K562 (cell line): ENCODE results near the gene RHBG. TPM values are rescaled to one million over a fixed set of nuclear protein-coding genes. Genes with fewer than 3 reads are reported as not detected.

Experiments used
- HNRNPK ChIP-seq: fragments of 200-400 bp; formaldehyde crosslinking; IDR thresholded peaks from one replicate; pipeline ENCODE4 v1.6.1; 2018; ENCODE audit warnings: mild to moderate bottlenecking, low read depth, low read length; ENCODE audit not compliant: poor library complexity, severe bottlenecking
- KDM5B ChIP-seq: fragments of 200-600 bp; sonication (generic); IDR thresholded peaks from 2 replicates; pipeline ENCODE4 v1.6.1; 2012; ENCODE audit warnings: low read depth, mild to moderate bottlenecking, moderate library complexity, low read length, control low read depth, inconsistent platforms; ENCODE audit not compliant: insufficient replicate concordance
- PHF21A ChIP-seq: fragments of 450-650 bp; IDR thresholded peaks from 2 replicates; pipeline ENCODE4 v1.6.1; 2017; ENCODE audit warnings: low read depth, borderline replicate concordance
- RBM14 ChIP-seq: fragments of 200-400 bp; formaldehyde crosslinking; IDR thresholded peaks from 2 replicates; pipeline ENCODE4 v1.6.1; 2018; ENCODE audit warnings: low read depth, mild to moderate bottlenecking, low read length, moderate library complexity, borderline replicate concordance; ENCODE audit not compliant: insufficient read depth
- RFX7 ChIP-seq: fragments of 250-450 bp; sonication (Bioruptor Pico); IDR thresholded peaks from 2 replicates; pipeline ENCODE4 v1.5.1; 2021; ENCODE audit warnings: mild to moderate bottlenecking
- SAP30 ChIP-seq: fragments of 200-600 bp; sonication (generic); IDR thresholded peaks from 2 replicates; pipeline ENCODE4 v1.6.1; 2012; ENCODE audit warnings: borderline replicate concordance, low read depth, mild to moderate bottlenecking, moderate library complexity, low read length, control low read depth, inconsistent platforms; ENCODE audit not compliant: insufficient read depth, poor library complexity, severe bottlenecking
- SP1 ChIP-seq: sonication (generic); formaldehyde crosslinking; IDR thresholded peaks from 2 replicates; pipeline ENCODE4 v1.8.1; 2022; ENCODE audit warnings: mild to moderate bottlenecking, missing genetic modification reagents
- ZFP36 ChIP-seq: fragments of 150-350 bp; IDR thresholded peaks from 2 replicates; pipeline ENCODE4 v1.6.1; 2018; ENCODE audit warnings: low read length, low read depth; ENCODE audit not compliant: partially characterized antibody
- ZNF354B ChIP-seq: fragments of 250-450 bp; sonication (Bioruptor Pico); IDR thresholded peaks from 2 replicates; pipeline ENCODE4 v1.4.0; 2020
- polyA plus RNA-seq, 8 experiments: library from polyadenylated mRNA; depleted of rRNA in 4 of 8; stranded (reverse) in 5 of 8; unstranded in 3 of 8; fragments of >200 nt; fragmentation: Nextera tagmentation in 2 of 8; fragmentation: Illumina TruSeq in 1 of 8; extraction: Ambion mirVana in 2 of 8; extraction: Trizol in 1 of 8; gene quantifications; 2 replicates each; pipeline versions ENCODE4 v1.2.1 to v1.2.3, GENCODE V29; 2011 to 2014; ENCODE audit warnings: inconsistent platforms in 1 of 8, missing spikeins in 1 of 8
- total RNA-seq, 7 experiments: library from RNA; depleted of rRNA in 6 of 7; stranded (reverse); fragments of >200 nt in 6 of 7; fragmentation: Illumina TruSeq in 2 of 7; extraction: Trizol in 2 of 7; gene quantifications; 2 replicates each; pipeline versions ENCODE4 v1.2.1 to v1.2.3, GENCODE V29; 2011 to 2021; ENCODE audit warnings: low replicate concordance in 1 of 7
- TF ChIP-seq, protein P1 (sequence below): fragments of 450-650 bp; IDR thresholded peaks from 2 replicates; pipeline ENCODE4 v1.6.1; 2016
- TF ChIP-seq, protein P2 (sequence below): fragments of 250-450 bp; sonication (Bioruptor Pico); IDR thresholded peaks from 2 replicates; pipeline ENCODE4 v1.4.0; 2020
- TF ChIP-seq, protein P3 (sequence below): fragments of 250-450 bp; sonication (Bioruptor Pico); IDR thresholded peaks from 2 replicates; pipeline ENCODE4 v1.5.0; 2021
- TF ChIP-seq, protein P4 (sequence below), 2 experiments: IDR thresholded peaks; 2 replicates each; pipeline ENCODE4 v1.6.1; 2012; ENCODE audit warnings: improper control_type of control experiment in 2 of 2, low read depth in 2 of 2, low read length in 2 of 2, borderline replicate concordance in 1 of 2

The RHBG gene
- total and polyA plus RNA-seq, 9 of the 15 experiments (the other 6 are each of a cell fraction or from before 2014, with no cell fraction given), result not detected

DNA sequence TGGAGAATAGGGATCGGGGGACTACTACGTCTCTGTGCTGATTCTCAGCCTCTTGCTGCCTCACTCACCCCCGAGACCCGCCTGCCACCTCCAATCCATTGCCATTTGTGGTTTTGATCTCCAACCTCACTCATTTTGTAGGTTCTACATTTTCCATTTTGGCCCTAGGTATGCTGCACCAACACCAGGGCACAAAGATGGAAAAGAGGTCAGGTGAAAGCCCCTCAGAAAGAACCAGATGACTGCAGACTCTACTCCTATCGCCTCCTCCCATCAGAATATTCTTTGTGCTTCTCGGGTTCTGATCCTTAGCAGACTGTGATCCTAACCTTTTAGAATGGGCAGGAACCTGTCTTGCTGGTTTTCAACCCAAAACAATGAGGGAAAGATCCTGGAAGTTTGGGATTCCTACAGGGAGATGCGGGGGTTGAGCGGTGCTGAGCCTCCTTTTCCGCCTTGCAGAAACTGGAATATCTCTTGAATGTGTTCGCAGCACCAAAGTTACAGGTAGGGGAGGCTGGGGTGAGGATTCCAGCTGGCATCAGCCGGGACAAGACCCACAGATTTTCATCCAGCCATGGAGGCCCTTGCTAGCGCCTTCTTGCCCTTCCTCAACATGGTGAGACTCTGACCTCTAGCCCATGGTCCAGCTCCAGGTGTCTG, 53.1 kb downstream of the RHBG start (continued):
- TF ChIP-seq, protein P1, sequence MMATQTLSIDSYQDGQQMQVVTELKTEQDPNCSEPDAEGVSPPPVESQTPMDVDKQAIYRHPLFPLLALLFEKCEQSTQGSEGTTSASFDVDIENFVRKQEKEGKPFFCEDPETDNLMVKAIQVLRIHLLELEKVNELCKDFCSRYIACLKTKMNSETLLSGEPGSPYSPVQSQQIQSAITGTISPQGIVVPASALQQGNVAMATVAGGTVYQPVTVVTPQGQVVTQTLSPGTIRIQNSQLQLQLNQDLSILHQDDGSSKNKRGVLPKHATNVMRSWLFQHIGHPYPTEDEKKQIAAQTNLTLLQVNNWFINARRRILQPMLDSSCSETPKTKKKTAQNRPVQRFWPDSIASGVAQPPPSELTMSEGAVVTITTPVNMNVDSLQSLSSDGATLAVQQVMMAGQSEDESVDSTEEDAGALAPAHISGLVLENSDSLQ, result no peak
- TF ChIP-seq, protein P2, sequence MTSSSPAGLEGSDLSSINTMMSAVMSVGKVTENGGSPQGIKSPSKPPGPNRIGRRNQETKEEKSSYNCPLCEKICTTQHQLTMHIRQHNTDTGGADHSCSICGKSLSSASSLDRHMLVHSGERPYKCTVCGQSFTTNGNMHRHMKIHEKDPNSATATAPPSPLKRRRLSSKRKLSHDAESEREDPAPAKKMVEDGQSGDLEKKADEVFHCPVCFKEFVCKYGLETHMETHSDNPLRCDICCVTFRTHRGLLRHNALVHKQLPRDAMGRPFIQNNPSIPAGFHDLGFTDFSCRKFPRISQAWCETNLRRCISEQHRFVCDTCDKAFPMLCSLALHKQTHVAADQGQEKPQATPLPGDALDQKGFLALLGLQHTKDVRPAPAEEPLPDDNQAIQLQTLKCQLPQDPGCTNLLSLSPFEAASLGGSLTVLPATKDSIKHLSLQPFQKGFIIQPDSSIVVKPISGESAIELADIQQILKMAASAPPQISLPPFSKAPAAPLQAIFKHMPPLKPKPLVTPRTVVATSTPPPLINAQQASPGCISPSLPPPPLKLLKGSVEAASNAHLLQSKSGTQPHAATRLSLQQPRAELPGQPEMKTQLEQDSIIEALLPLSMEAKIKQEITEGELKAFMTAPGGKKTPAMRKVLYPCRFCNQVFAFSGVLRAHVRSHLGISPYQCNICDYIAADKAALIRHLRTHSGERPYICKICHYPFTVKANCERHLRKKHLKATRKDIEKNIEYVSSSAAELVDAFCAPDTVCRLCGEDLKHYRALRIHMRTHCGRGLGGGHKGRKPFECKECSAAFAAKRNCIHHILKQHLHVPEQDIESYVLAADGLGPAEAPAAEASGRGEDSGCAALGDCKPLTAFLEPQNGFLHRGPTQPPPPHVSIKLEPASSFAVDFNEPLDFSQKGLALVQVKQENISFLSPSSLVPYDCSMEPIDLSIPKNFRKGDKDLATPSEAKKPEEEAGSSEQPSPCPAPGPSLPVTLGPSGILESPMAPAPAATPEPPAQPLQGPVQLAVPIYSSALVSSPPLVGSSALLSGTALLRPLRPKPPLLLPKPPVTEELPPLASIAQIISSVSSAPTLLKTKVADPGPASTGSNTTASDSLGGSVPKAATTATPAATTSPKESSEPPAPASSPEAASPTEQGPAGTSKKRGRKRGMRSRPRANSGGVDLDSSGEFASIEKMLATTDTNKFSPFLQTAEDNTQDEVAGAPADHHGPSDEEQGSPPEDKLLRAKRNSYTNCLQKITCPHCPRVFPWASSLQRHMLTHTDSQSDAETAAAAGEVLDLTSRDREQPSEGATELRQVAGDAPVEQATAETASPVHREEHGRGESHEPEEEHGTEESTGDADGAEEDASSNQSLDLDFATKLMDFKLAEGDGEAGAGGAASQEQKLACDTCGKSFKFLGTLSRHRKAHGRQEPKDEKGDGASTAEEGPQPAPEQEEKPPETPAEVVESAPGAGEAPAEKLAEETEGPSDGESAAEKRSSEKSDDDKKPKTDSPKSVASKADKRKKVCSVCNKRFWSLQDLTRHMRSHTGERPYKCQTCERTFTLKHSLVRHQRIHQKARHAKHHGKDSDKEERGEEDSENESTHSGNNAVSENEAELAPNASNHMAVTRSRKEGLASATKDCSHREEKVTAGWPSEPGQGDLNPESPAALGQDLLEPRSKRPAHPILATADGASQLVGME, result no peak
- TF ChIP-seq RFX7 (CRISPR knock-in tag) (no peak), SAP30 (no peak), PHF21A (no peak), RBM14 (no peak), ZNF354B (no peak), KDM5B (no peak), SP1 (0 out of 2 replicates have a peak, but pooled peaks have one; percentile 49), HNRNPK (no peak), ZFP36 (no peak)
- TF ChIP-seq, protein P3, sequence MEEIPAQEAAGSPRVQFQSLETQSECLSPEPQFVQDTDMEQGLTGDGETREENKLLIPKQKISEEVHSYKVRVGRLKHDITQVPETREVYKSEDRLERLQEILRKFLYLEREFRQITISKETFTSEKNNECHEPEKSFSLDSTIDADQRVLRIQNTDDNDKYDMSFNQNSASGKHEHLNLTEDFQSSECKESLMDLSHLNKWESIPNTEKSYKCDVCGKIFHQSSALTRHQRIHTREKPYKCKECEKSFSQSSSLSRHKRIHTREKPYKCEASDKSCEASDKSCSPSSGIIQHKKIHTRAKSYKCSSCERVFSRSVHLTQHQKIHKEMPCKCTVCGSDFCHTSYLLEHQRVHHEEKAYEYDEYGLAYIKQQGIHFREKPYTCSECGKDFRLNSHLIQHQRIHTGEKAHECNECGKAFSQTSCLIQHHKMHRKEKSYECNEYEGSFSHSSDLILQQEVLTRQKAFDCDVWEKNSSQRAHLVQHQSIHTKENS (CRISPR knock-in tag), result no peak
- TF ChIP-seq, protein P4, sequence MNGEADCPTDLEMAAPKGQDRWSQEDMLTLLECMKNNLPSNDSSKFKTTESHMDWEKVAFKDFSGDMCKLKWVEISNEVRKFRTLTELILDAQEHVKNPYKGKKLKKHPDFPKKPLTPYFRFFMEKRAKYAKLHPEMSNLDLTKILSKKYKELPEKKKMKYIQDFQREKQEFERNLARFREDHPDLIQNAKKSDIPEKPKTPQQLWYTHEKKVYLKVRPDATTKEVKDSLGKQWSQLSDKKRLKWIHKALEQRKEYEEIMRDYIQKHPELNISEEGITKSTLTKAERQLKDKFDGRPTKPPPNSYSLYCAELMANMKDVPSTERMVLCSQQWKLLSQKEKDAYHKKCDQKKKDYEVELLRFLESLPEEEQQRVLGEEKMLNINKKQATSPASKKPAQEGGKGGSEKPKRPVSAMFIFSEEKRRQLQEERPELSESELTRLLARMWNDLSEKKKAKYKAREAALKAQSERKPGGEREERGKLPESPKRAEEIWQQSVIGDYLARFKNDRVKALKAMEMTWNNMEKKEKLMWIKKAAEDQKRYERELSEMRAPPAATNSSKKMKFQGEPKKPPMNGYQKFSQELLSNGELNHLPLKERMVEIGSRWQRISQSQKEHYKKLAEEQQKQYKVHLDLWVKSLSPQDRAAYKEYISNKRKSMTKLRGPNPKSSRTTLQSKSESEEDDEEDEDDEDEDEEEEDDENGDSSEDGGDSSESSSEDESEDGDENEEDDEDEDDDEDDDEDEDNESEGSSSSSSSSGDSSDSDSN (IDR thresholded peaks at IDR 0.05; ENCODE audit: borderline replicate concordance in 1 of 2, low read depth in 2 of 2, low read length in 2 of 2), result peak in 1 of 2 experiments; percentile 3; a peak in 1 of 4 replicates
